ENCODE data around the gene KIF6.

- no peak for TF ChIP-seq CTCF (IDR thresholded peaks at IDR 0.05)
- TF ChIP-seq EZH2 (IDR thresholded peaks at IDR 0.05): no peak
These were observed 408.0 kb downstream of the KIF6 start for GRCh38 chr6:39317256-39317655.

Data from neural progenitor cell (in vitro differentiated cells).